ENCODE data around the gene C17orf58. TPM values are rescaled to one million over a fixed set of nuclear protein-coding genes. Genes with fewer than 3 reads are reported as not detected.

C17orf58 gene
- total and polyA plus RNA-seq, 9 of the 15 experiments (the other 6 are each of a cell fraction or from before 2014, with no cell fraction given) = 8.6 to 37.4 (median 27.6) TPM

DNA sequence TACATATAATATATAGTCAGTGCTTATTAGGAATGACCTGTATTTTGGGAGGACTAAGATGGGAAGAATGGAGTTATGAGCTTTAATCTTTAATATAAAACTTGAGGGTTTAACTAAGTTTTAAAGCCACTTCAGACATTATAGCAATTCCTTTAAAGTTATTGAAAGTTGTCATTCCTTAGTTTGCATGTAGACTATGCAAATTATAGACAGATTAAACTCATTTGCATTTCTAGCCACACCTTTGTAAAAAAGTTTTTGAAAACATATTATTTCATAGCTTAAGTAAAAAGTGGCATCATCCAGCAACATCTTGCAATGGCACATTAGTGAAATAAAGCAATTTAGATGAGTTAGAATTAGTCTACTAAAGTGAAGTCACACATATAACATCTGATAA is 49.8 kb downstream of the C17orf58 start:
- DNase-seq (ENCODE audit: extremely low read depth in 1 of 4, low spot score in 3 of 4) = no peak
- H3K36me3 ChIP-seq (ENCODE audit: control insufficient read depth, insufficient read depth, low read length) = peaks cover 85% of the 10 kb centered on the region
- FAIRE-seq = no peak
- no peak overlapping the region for H3K4me3 ChIP-seq
- no peak for ATAC-seq
- no peaks in the 10 kb centered on the region for H3K9me1 ChIP-seq (ENCODE audit: control insufficient read depth, insufficient read depth, low read length)
- no TSS peak for BruUV-seq (replicated peaks)
- no peaks in the 10 kb centered on the region for H3K4me1 ChIP-seq (replicated peaks in 1 of 2; ENCODE audit: control insufficient read depth in 2 of 2, insufficient read depth in 2 of 2, low read length in 2 of 2)
- intact Hi-C loops (cut with micrococcal nuclease) (no loop called here), in situ Hi-C loops (cut with MboI) (no loop called here)
- no peak overlapping the region for H3K27ac ChIP-seq (ENCODE audit: extremely low read depth, low read depth, low read length)
- POLR2A ChIA-PET = interaction anchor here (2.1 kb wide), 1 partner anchor 12 kb away, joined by 7 read pairs; no protein-coding TSS in a partner anchor
- CTCF ChIA-PET (ENCODE audit: low intra/inter-chr PET ratio) = no interaction called here
- TF ChIP-seq ZFPM2 (CRISPR knock-in tag; IDR thresholded peaks at IDR 0.05) (no peak), ZNF75A (CRISPR knock-in tag; IDR thresholded peaks at IDR 0.05) (no peak), RBM39 (optimal IDR thresholded peaks at IDR 0.05; ENCODE audit: low read depth, low read length) (no peak), ETV5 (CRISPR knock-in tag; IDR thresholded peaks at IDR 0.05; ENCODE audit: low read depth) (no peak), NR2C2 (CRISPR knock-in tag; IDR thresholded peaks at IDR 0.05) (no peak), NR2C2 (tag; IDR thresholded peaks at IDR 0.05) (no peak), HDAC8 (tag; IDR thresholded peaks at IDR 0.05) (no peak), YBX1 (IDR thresholded peaks at IDR 0.05) (no peak), RFX1 (IDR thresholded peaks at IDR 0.05) (no peak)
- TF ChIP-seq, protein P1, sequence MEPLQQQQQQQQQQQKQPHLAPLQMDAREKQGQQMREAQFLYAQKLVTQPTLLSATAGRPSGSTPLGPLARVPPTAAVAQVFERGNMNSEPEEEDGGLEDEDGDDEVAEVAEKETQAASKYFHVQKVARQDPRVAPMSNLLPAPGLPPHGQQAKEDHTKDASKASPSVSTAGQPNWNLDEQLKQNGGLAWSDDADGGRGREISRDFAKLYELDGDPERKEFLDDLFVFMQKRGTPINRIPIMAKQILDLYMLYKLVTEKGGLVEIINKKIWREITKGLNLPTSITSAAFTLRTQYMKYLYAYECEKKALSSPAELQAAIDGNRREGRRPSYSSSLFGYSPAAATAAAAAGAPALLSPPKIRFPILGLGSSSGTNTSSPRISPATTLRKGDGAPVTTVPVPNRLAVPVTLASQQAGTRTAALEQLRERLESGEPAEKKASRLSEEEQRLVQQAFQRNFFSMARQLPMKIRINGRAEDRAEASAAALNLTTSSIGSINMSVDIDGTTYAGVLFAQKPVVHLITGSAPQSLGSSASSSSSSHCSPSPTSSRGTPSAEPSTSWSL (CRISPR knock-in tag; IDR thresholded peaks at IDR 0.05; ENCODE audit: borderline replicate concordance) = no peak
- TF ChIP-seq, protein P2, sequence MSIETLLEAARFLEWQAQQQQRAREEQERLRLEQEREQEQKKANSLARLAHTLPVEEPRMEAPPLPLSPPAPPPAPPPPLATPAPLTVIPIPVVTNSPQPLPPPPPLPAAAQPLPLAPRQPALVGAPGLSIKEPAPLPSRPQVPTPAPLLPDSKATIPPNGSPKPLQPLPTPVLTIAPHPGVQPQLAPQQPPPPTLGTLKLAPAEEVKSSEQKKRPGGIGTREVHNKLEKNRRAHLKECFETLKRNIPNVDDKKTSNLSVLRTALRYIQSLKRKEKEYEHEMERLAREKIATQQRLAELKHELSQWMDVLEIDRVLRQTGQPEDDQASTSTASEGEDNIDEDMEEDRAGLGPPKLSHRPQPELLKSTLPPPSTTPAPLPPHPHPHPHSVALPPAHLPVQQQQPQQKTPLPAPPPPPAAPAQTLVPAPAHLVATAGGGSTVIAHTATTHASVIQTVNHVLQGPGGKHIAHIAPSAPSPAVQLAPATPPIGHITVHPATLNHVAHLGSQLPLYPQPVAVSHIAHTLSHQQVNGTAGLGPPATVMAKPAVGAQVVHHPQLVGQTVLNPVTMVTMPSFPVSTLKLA (conservative IDR thresholded peaks at IDR 0.05) = no peak
- TF ChIP-seq, protein P3, sequence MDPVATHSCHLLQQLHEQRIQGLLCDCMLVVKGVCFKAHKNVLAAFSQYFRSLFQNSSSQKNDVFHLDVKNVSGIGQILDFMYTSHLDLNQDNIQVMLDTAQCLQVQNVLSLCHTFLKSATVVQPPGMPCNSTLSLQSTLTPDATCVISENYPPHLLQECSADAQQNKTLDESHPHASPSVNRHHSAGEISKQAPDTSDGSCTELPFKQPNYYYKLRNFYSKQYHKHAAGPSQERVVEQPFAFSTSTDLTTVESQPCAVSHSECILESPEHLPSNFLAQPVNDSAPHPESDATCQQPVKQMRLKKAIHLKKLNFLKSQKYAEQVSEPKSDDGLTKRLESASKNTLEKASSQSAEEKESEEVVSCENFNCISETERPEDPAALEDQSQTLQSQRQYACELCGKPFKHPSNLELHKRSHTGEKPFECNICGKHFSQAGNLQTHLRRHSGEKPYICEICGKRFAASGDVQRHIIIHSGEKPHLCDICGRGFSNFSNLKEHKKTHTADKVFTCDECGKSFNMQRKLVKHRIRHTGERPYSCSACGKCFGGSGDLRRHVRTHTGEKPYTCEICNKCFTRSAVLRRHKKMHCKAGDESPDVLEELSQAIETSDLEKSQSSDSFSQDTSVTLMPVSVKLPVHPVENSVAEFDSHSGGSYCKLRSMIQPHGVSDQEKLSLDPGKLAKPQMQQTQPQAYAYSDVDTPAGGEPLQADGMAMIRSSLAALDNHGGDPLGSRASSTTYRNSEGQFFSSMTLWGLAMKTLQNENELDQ (CRISPR knock-in tag; IDR thresholded peaks at IDR 0.05; ENCODE audit: borderline replicate concordance) = no peak
- H3K79me2 ChIP-seq (ENCODE audit: control insufficient read depth, insufficient read depth, low read length) = no peaks in the 10 kb centered on the region
- no peak overlapping the region for H2AFZ ChIP-seq (ENCODE audit: low read depth, low read length)
- H3K27me3 ChIP-seq (ENCODE audit: control insufficient read depth in 2 of 2, insufficient read depth in 2 of 2, low read length in 2 of 2) = no peaks in the 10 kb centered on the region
- H4K20me1 ChIP-seq (replicated peaks; ENCODE audit: control insufficient read depth, insufficient read depth, low read length) = no peaks in the 10 kb centered on the region
- H3K4me2 ChIP-seq (ENCODE audit: insufficient read depth, low read length) = no peak overlapping the region
- no peaks in the 10 kb centered on the region for H3K9me3 ChIP-seq (replicated peaks; ENCODE audit: control insufficient read depth, insufficient read depth, low read depth, low read length)
- H3K9ac ChIP-seq (ENCODE audit: insufficient read depth in 1 of 2, low read depth in 2 of 2, low read length in 2 of 2) = no peak overlapping the region
